K562 (cell line): Measurements from ENCODE around the gene OR7A10. TPM values are rescaled to one million over a fixed set of nuclear protein-coding genes. Genes with fewer than 3 reads are reported as not detected.
A peak's percentile ranks its signal among the peaks of the same experiment; 100 is the strongest.

Source experiments
- CBX5 ChIP-seq: IDR thresholded peaks from 2 replicates; pipeline ENCODE4 v1.6.1; 2014; ENCODE audit warnings: low read depth, borderline replicate concordance
- ELF1 ChIP-seq: fragments of 200-800 bp; sonication (Bioruptor generic); IDR thresholded peaks from 2 replicates; pipeline ENCODE4 v1.6.1; 2016; ENCODE audit warnings: missing genetic modification characterization, missing compliant biosample characterization
- FOXP1 ChIP-seq: sonication (generic); formaldehyde crosslinking; IDR thresholded peaks from 2 replicates; pipeline ENCODE4 v1.8.0; 2022; ENCODE audit warnings: mild to moderate bottlenecking, missing genetic modification reagents
- ILK ChIP-seq: fragments of 450-650 bp; IDR thresholded peaks from 2 replicates; pipeline ENCODE4 v1.6.1; 2016; ENCODE audit warnings: missing genetic modification characterization, low read depth, mild to moderate bottlenecking, missing compliant biosample characterization, moderate library complexity, borderline replicate concordance
- SMAD3 ChIP-seq: fragments of 450-650 bp; formaldehyde crosslinking; conservative IDR thresholded peaks from 2 replicates; pipeline ENCODE4 v1.4.0; 2020; ENCODE audit warnings: mild to moderate bottlenecking
- STAT5B ChIP-seq: fragments of 250-450 bp; sonication (Bioruptor Pico); IDR thresholded peaks from 2 replicates; pipeline ENCODE4 v1.8.0; 2021; ENCODE audit warnings: mild to moderate bottlenecking, inconsistent platforms
- XRCC4 ChIP-seq: IDR thresholded peaks from one replicate; pipeline ENCODE4 v1.6.1; 2011; ENCODE audit not compliant: insufficient read depth, insufficient read length; ENCODE audit errors: extremely low read depth
- ZNF24 ChIP-seq: fragments of 450-650 bp; IDR thresholded peaks from 2 replicates; pipeline ENCODE4 v1.6.1; 2016
- ZNF408 ChIP-seq: fragments of 250-450 bp; sonication (Bioruptor Pico); IDR thresholded peaks from 2 replicates; pipeline ENCODE4 v1.4.0; 2020; ENCODE audit warnings: low read depth, mild to moderate bottlenecking, moderate library complexity
- polyA plus RNA-seq, 8 experiments: library from polyadenylated mRNA; depleted of rRNA in 4 of 8; stranded (reverse) in 5 of 8; unstranded in 3 of 8; fragments of >200 nt; fragmentation: Nextera tagmentation in 2 of 8; fragmentation: Illumina TruSeq in 1 of 8; extraction: Ambion mirVana in 2 of 8; extraction: Trizol in 1 of 8; gene quantifications; 2 replicates each; pipeline versions ENCODE4 v1.2.1 to v1.2.3, GENCODE V29; 2011 to 2014; ENCODE audit warnings: inconsistent platforms in 1 of 8, missing spikeins in 1 of 8
- total RNA-seq, 7 experiments: library from RNA; depleted of rRNA in 6 of 7; stranded (reverse); fragments of >200 nt in 6 of 7; fragmentation: Illumina TruSeq in 2 of 7; extraction: Trizol in 2 of 7; gene quantifications; 2 replicates each; pipeline versions ENCODE4 v1.2.1 to v1.2.3, GENCODE V29; 2011 to 2021; ENCODE audit warnings: low replicate concordance in 1 of 7
- TF ChIP-seq, protein P1 (sequence below): sonication (generic); formaldehyde crosslinking; IDR thresholded peaks from 2 replicates; pipeline ENCODE4 v1.8.0; 2023; ENCODE audit warnings: mild to moderate bottlenecking, missing genetic modification reagents
- TF ChIP-seq, protein P2 (sequence below): sonication (generic); formaldehyde crosslinking; IDR thresholded peaks from 2 replicates; pipeline ENCODE4 v1.8.0; 2022; ENCODE audit warnings: mild to moderate bottlenecking, low read depth, missing genetic modification reagents
- TF ChIP-seq, protein P3 (sequence below): fragments of 200-800 bp; sonication (Bioruptor generic); IDR thresholded peaks from 2 replicates; pipeline ENCODE4 v1.6.1; 2016; ENCODE audit warnings: missing genetic modification characterization, missing compliant biosample characterization
- TF ChIP-seq, protein P4 (sequence below): IDR thresholded peaks from 3 replicates; pipeline ENCODE4 v1.6.1; 2011; ENCODE audit warnings: borderline replicate concordance, mild to moderate bottlenecking, moderate library complexity; ENCODE audit not compliant: insufficient read length; ENCODE audit errors: extremely low read depth

The OR7A10 gene
- total and polyA plus RNA-seq, 9 of the 15 experiments (the other 6 are each of a cell fraction or from before 2014, with no cell fraction given), result not detected

DNA sequence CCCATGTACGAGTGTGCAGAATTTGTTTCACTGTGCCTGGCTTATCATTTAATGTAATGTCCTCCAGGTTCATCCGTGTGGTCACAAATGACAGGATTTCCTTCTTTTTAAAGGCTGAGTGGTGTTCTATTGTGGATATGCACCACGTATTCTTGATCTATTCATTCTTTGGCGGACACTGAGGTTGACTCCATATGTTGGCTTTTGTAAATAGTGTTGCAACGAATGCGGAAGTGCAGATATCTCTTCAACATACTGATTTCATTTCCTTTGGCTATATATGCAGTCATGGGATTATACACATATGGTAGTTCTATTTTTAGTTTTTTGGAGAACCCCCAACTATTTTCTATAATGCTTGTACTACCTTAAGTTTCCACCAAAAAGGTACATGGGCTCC is 26.8 kb downstream of the OR7A10 start (continued):
- TF ChIP-seq FOXP1 (CRISPR knock-in tag) (no peak), ZNF408 (CRISPR knock-in tag) (no peak), ZNF24 (no peak), ELF1 (tag) (peak; percentile 56), CBX5 (no peak), STAT5B (no peak), ILK (tag) (no peak), SMAD3 (CRISPR knock-in tag) (no peak), XRCC4 (no peak)
- TF ChIP-seq, protein P1, sequence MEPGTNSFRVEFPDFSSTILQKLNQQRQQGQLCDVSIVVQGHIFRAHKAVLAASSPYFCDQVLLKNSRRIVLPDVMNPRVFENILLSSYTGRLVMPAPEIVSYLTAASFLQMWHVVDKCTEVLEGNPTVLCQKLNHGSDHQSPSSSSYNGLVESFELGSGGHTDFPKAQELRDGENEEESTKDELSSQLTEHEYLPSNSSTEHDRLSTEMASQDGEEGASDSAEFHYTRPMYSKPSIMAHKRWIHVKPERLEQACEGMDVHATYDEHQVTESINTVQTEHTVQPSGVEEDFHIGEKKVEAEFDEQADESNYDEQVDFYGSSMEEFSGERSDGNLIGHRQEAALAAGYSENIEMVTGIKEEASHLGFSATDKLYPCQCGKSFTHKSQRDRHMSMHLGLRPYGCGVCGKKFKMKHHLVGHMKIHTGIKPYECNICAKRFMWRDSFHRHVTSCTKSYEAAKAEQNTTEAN (CRISPR knock-in tag), result no peak
- TF ChIP-seq, protein P2, sequence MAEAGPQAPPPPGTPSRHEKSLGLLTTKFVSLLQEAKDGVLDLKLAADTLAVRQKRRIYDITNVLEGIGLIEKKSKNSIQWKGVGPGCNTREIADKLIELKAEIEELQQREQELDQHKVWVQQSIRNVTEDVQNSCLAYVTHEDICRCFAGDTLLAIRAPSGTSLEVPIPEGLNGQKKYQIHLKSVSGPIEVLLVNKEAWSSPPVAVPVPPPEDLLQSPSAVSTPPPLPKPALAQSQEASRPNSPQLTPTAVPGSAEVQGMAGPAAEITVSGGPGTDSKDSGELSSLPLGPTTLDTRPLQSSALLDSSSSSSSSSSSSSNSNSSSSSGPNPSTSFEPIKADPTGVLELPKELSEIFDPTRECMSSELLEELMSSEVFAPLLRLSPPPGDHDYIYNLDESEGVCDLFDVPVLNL (CRISPR knock-in tag), result no peak
- TF ChIP-seq, protein P3, sequence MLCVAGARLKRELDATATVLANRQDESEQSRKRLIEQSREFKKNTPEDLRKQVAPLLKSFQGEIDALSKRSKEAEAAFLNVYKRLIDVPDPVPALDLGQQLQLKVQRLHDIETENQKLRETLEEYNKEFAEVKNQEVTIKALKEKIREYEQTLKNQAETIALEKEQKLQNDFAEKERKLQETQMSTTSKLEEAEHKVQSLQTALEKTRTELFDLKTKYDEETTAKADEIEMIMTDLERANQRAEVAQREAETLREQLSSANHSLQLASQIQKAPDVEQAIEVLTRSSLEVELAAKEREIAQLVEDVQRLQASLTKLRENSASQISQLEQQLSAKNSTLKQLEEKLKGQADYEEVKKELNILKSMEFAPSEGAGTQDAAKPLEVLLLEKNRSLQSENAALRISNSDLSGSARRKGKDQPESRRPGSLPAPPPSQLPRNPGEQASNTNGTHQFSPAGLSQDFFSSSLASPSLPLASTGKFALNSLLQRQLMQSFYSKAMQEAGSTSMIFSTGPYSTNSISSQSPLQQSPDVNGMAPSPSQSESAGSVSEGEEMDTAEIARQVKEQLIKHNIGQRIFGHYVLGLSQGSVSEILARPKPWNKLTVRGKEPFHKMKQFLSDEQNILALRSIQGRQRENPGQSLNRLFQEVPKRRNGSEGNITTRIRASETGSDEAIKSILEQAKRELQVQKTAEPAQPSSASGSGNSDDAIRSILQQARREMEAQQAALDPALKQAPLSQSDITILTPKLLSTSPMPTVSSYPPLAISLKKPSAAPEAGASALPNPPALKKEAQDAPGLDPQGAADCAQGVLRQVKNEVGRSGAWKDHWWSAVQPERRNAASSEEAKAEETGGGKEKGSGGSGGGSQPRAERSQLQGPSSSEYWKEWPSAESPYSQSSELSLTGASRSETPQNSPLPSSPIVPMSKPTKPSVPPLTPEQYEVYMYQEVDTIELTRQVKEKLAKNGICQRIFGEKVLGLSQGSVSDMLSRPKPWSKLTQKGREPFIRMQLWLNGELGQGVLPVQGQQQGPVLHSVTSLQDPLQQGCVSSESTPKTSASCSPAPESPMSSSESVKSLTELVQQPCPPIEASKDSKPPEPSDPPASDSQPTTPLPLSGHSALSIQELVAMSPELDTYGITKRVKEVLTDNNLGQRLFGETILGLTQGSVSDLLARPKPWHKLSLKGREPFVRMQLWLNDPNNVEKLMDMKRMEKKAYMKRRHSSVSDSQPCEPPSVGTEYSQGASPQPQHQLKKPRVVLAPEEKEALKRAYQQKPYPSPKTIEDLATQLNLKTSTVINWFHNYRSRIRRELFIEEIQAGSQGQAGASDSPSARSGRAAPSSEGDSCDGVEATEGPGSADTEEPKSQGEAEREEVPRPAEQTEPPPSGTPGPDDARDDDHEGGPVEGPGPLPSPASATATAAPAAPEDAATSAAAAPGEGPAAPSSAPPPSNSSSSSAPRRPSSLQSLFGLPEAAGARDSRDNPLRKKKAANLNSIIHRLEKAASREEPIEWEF (CRISPR knock-in tag), result no peak
- TF ChIP-seq, protein P4, sequence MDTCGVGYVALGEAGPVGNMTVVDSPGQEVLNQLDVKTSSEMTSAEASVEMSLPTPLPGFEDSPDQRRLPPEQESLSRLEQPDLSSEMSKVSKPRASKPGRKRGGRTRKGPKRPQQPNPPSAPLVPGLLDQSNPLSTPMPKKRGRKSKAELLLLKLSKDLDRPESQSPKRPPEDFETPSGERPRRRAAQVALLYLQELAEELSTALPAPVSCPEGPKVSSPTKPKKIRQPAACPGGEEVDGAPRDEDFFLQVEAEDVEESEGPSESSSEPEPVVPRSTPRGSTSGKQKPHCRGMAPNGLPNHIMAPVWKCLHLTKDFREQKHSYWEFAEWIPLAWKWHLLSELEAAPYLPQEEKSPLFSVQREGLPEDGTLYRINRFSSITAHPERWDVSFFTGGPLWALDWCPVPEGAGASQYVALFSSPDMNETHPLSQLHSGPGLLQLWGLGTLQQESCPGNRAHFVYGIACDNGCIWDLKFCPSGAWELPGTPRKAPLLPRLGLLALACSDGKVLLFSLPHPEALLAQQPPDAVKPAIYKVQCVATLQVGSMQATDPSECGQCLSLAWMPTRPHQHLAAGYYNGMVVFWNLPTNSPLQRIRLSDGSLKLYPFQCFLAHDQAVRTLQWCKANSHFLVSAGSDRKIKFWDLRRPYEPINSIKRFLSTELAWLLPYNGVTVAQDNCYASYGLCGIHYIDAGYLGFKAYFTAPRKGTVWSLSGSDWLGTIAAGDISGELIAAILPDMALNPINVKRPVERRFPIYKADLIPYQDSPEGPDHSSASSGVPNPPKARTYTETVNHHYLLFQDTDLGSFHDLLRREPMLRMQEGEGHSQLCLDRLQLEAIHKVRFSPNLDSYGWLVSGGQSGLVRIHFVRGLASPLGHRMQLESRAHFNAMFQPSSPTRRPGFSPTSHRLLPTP, result no peak
